GM12878 (cell line): Measurements from ENCODE around the gene ZNF394. TPM values are rescaled to one million over a fixed set of nuclear protein-coding genes. Genes with fewer than 3 reads are reported as not detected.

ENCODE experiments used
- ATAC-seq: fragments of 200-7000 bp; cut with Tn5 transposase; 3 replicates; pipeline ENCODE4 v1.9.1; 2020; ENCODE audit warnings: mild to moderate bottlenecking, moderate library complexity
- BruUV-seq: library from RNA; stranded (reverse); fragments of 400-500 nt; replicated peaks from 2 replicates; lab custom pipeline; 2021; lab: Mats Ljungman, UMichigan
- CTCF ChIA-PET: fragments of 300-600 bp; sonication (Branson Sonifier 250); formaldehyde crosslinking; extraction: SDS; loops from one replicate; lab custom pipeline; 2021; ENCODE audit warnings: inconsistent platforms; lab: Yijun Ruan, JAX
- POLR2A ChIA-PET: fragments of 350-600 bp; formaldehyde crosslinking; extraction: SDS; loops from one replicate; lab custom pipeline; 2021; ENCODE audit warnings: inconsistent platforms; lab: Charles Lee
- RAD21 ChIA-PET: fragments of 300-600 bp; sonication (Branson Sonifier 250); formaldehyde crosslinking; loops from one replicate; lab custom pipeline; 2023; ENCODE audit warnings: antibody characterized with exemption; ENCODE audit not compliant: unreplicated experiment; lab: Charles Lee
- SMC1A ChIA-PET: fragments of 300-600 bp; sonication (Branson Sonifier 250); formaldehyde crosslinking; loops from one replicate; lab custom pipeline; 2023; ENCODE audit not compliant: unreplicated experiment, uncharacterized antibody; lab: Charles Lee
- DNase-seq: peaks from one replicate; pipeline ENCODE4 v3.0.0-alpha.2; 2011; ENCODE audit warnings: low read depth, low spot score
- FAIRE-seq: peaks from 3 replicates; lab custom pipeline; 2011; peaks lifted over from hg19 to GRCh38; lab: Jason Lieb, UNC
- H2AFZ ChIP-seq: 2 replicates; pipeline ENCODE4 v1.6.0; 2011; ENCODE audit warnings: low read depth, low read length, control low read depth; ENCODE audit not compliant: control insufficient read depth
- H3K27ac ChIP-seq: 2 replicates; pipeline ENCODE4 v1.5.1; 2011; ENCODE audit warnings: control low read depth; ENCODE audit not compliant: control insufficient read depth, insufficient read depth
- H3K27me3 ChIP-seq, 2 experiments: replicated peaks in 1 of 2; 2 replicates each; pipeline versions ENCODE4 v1.6.0 to v1.6.1; 2011; ENCODE audit warnings: low read length in 1 of 2; ENCODE audit not compliant: control insufficient read depth in 2 of 2, insufficient read depth in 2 of 2
- H3K36me3 ChIP-seq, 2 experiments: 2 replicates each; pipeline ENCODE4 v1.5.1; 2011; ENCODE audit warnings: low read length in 1 of 2; ENCODE audit not compliant: control insufficient read depth in 2 of 2, insufficient read depth in 2 of 2
- H3K4me1 ChIP-seq: 2 replicates; pipeline ENCODE4 v1.6.1; 2011; ENCODE audit warnings: mild to moderate bottlenecking, low read length, moderate library complexity, mixed read lengths; ENCODE audit not compliant: control insufficient read depth, insufficient read depth
- H3K4me2 ChIP-seq: 2 replicates; pipeline ENCODE4 v1.6.0; 2011; ENCODE audit warnings: control low read depth; ENCODE audit not compliant: control insufficient read depth, insufficient read depth
- H3K4me3 ChIP-seq: fragments of 200-600 bp; sonication (generic); 2 replicates; pipeline ENCODE4 v1.5.1; 2016
- H3K79me2 ChIP-seq: 2 replicates; pipeline ENCODE4 v1.6.0; 2011; ENCODE audit warnings: low read length; ENCODE audit not compliant: control insufficient read depth, insufficient read depth
- H3K9ac ChIP-seq: 2 replicates; pipeline ENCODE4 v1.8.0; 2011; ENCODE audit warnings: low read length, control low read depth, mixed read lengths; ENCODE audit not compliant: control insufficient read depth, insufficient read depth
- H3K9me3 ChIP-seq: replicated peaks from 3 replicates; pipeline ENCODE4 v1.5.1; 2011; ENCODE audit warnings: mild to moderate bottlenecking, low read length; ENCODE audit not compliant: control insufficient read depth, insufficient read depth
- H4K20me1 ChIP-seq: 2 replicates; pipeline ENCODE4 v1.6.0; 2011; ENCODE audit not compliant: control insufficient read depth, insufficient read depth
- BHLHE40 ChIP-seq, 2 experiments: fragments of 450-650 bp in 1 of 2; IDR thresholded peaks; 2 replicates each; pipeline ENCODE4 v1.6.1; 2011 to 2017; ENCODE audit warnings: low read depth in 2 of 2, borderline replicate concordance in 1 of 2, improper control_type of control experiment in 1 of 2, low read length in 1 of 2, mild to moderate bottlenecking in 1 of 2
- MEF2B ChIP-seq: fragments of 450-650 bp; IDR thresholded peaks from 2 replicates; pipeline ENCODE4 v1.6.1; 2018; ENCODE audit warnings: mild to moderate bottlenecking, moderate library complexity; ENCODE audit not compliant: partially characterized antibody, poor library complexity, severe bottlenecking
- MXI1 ChIP-seq: fragments of 150-350 bp; IDR thresholded peaks from 2 replicates; pipeline ENCODE4 v1.6.1; 2011; ENCODE audit warnings: low read depth, mild to moderate bottlenecking, inconsistent platforms, low read length, improper control_type of control experiment
- NFIC ChIP-seq: IDR thresholded peaks from 2 replicates; pipeline ENCODE4 v1.6.1; 2012; ENCODE audit warnings: low read depth, mild to moderate bottlenecking, inconsistent platforms, low read length, moderate library complexity
- NRF1 ChIP-seq: conservative IDR thresholded peaks from 2 replicates; pipeline ENCODE4 v1.6.1; 2011; ENCODE audit warnings: mild to moderate bottlenecking, low read depth, low read length, improper control_type of control experiment
- POLR2A ChIP-seq: IDR thresholded peaks from 2 replicates; pipeline ENCODE4 v1.6.1; 2011; ENCODE audit warnings: low read depth, mild to moderate bottlenecking, low read length
- RAD21 ChIP-seq: IDR thresholded peaks from 2 replicates; pipeline ENCODE4 v1.6.1; 2011; ENCODE audit warnings: mild to moderate bottlenecking, low read depth, low read length, moderate library complexity; ENCODE audit not compliant: insufficient read depth
- TCF3 ChIP-seq: IDR thresholded peaks from 2 replicates; pipeline ENCODE4 v1.6.1; 2012; ENCODE audit warnings: low read depth, mild to moderate bottlenecking, low read length, borderline replicate concordance; ENCODE audit not compliant: insufficient read depth
- WGBS: methylation state at CpG from one replicate; pipeline ENCODE4 v1.1.6; 2016; ENCODE audit warnings: low lambda C conversion rate; ENCODE audit not compliant: insufficient replicate concordance, insufficient coverage; ENCODE audit errors: missing lambda C conversion rate; 5-methylcytosine and 5-hydroxymethylcytosine counted together
- in situ Hi-C: fragments of 300-500 bp; cut with MboI; formaldehyde crosslinking; loops from 9 replicates; pipeline ENCODE4 v1.14.3; 2018; ENCODE audit warnings: mixed read lengths
- intact Hi-C: fragments of 100-400 bp; cut with micrococcal nuclease; formaldehyde crosslinking; loops from one replicate; pipeline ENCODE4 v1.14.2; 2022; ENCODE audit not compliant: unreplicated experiment
- polyA plus RNA-seq, 11 experiments: library from polyadenylated mRNA; depleted of rRNA in 4 of 11; unstranded in 6 of 11; stranded (reverse) in 5 of 11; fragments of >200 nt; fragmentation: Nextera tagmentation in 4 of 11; fragmentation: Illumina TruSeq in 1 of 11; extraction: Ambion mirVana in 4 of 11; extraction: Trizol in 1 of 11; gene quantifications; 1 replicate in 1 of 11; 2 replicates in 10 of 11; pipeline versions ENCODE4 v1.2.1 to v1.2.3, GENCODE V29; 2011 to 2016; ENCODE audit warnings: inconsistent platforms in 2 of 11, missing spikeins in 2 of 11, low read depth in 1 of 11
- total RNA-seq, 4 experiments: library from RNA; depleted of rRNA in 3 of 4; stranded (reverse); fragments of >200 nt in 3 of 4; fragmentation: Illumina TruSeq in 1 of 4; extraction: Trizol in 1 of 4; gene quantifications; 2 replicates each; pipeline versions ENCODE4 v1.2.1 to v1.2.3, GENCODE V29; 2013 to 2021
- TF ChIP-seq, protein P1 (sequence below): fragments of 450-650 bp; IDR thresholded peaks from 2 replicates; pipeline ENCODE4 v1.6.1; 2017; ENCODE audit warnings: low read depth, mild to moderate bottlenecking, moderate library complexity
- TF ChIP-seq, protein P2 (sequence below): fragments of 450-650 bp; IDR thresholded peaks from 2 replicates; pipeline ENCODE4 v1.6.1; 2017; ENCODE audit warnings: mild to moderate bottlenecking, low read depth, inconsistent platforms; ENCODE audit not compliant: poor library complexity, severe bottlenecking

Gene ZNF394
- total and polyA plus RNA-seq, 10 of the 15 experiments (the other 5 are each of a cell fraction or from before 2014, with no cell fraction given), result 2.5 to 26.8 (median 22.7) TPM

GRCh38 chr7:99498546-99498944 is 1.5 kb downstream of the ZNF394 start:
- in situ Hi-C loops, result no loop called here
- ATAC-seq, result no peak
- ChIA-PET CTCF (interaction anchor here (0.7 to 1.1 kb wide), 2 partner anchors 11 to 200 kb away, joined by 3 to 4 read pairs; no protein-coding TSS in a partner anchor), SMC1A (interaction anchor here (0.9 to 1.4 kb wide), 2 partner anchors 8 to 9 kb away, joined by 3 read pairs; no protein-coding TSS in a partner anchor), RAD21 (interaction anchor here (1.0 kb wide), 1 partner anchor 25 kb away, joined by 3 read pairs; no protein-coding TSS in a partner anchor), POLR2A (interaction anchor here (0.6 to 1.4 kb wide), 5 partner anchors 8 to 882 kb away, joined by 3 to 4 read pairs (median 3); no protein-coding TSS in a partner anchor)
- Histone ChIP-seq H4K20me1 (no peaks in the 10 kb centered on the region), H3K36me3 (peaks cover 8 to 23% of the 10 kb centered on the region in 2 experiments), H3K9me3 (peaks cover 20% of the 10 kb centered on the region), H2AFZ (no peak overlapping the region), H3K9ac (peak overlapping the region; percentile 94), H3K4me1 (no peaks in the 10 kb centered on the region), H3K79me2 (peaks cover 50% of the 10 kb centered on the region), H3K27ac (peak overlapping the region; percentile 2; the same call in 1 of the 2 replicates), H3K27me3 (no peaks in the 10 kb centered on the region), H3K4me3 (peak overlapping the region; percentile 95), H3K4me2 (peak overlapping the region; percentile 94)
- WGBS, result 26% methylated on average over 11 of the region's 11 CpGs
- TF ChIP-seq TCF3 (no peak), POLR2A (peak; percentile 40; the same call in 1 of the 2 replicates)
- no peak for FAIRE-seq
- BruUV-seq, result no TSS peak
- no peak for DNase-seq
- intact Hi-C loops, result no loop called here

GRCh38 chr7:99497766-99498545 is 2.1 kb downstream of the ZNF394 start:
- in situ Hi-C loops (no loop called here), intact Hi-C loops (no loop called here)
- WGBS, result 2% methylated on average over 6 of the region's 6 CpGs
- DNase-seq (no peak), FAIRE-seq (no peak), ATAC-seq (no peak)
- Histone ChIP-seq H3K27ac (peak overlapping the region; percentile 58), H3K4me1 (no peaks in the 10 kb centered on the region), H3K27me3 (no peaks in the 10 kb centered on the region), H3K9me3 (peaks cover 23% of the 10 kb centered on the region), H3K36me3 (peaks cover 9 to 27% of the 10 kb centered on the region in 2 experiments), H3K4me2 (peak overlapping the region; percentile 94), H3K79me2 (peaks cover 50% of the 10 kb centered on the region), H4K20me1 (no peaks in the 10 kb centered on the region), H2AFZ (no peak overlapping the region), H3K9ac (peak overlapping the region; percentile 94; the same call in 1 of the 2 replicates), H3K4me3 (peak overlapping the region; percentile 95)
- ChIA-PET CTCF (interaction anchor here (1.1 kb wide), 1 partner anchor 11 kb away, joined by 4 read pairs; no protein-coding TSS in a partner anchor), RAD21 (interaction anchor here (1.0 kb wide), 1 partner anchor 25 kb away, joined by 3 read pairs; no protein-coding TSS in a partner anchor), SMC1A (interaction anchor here (0.9 to 1.2 kb wide), 2 partner anchors 10 to 109 kb away, joined by 3 read pairs; no protein-coding TSS in a partner anchor), POLR2A (interaction anchor here (0.6 to 1.4 kb wide), 8 partner anchors 9 to 883 kb away, joined by 3 to 5 read pairs (median 4); partner anchors contain the start of genes BUD31 and PDAP1)
- no TSS peak for BruUV-seq
- TF ChIP-seq MEF2B (peak; percentile 17), RAD21 (no peak), BHLHE40 (IDR thresholded peaks at IDR 0.05; ENCODE audit: borderline replicate concordance in 1 of 2, low read depth in 2 of 2, low read length in 1 of 2) (peak in 1 of 2 experiments; percentile 39; a peak in 1 of 4 replicates), MXI1 (no peak), NRF1 (no peak), NFIC (0 out of 2 replicates have a peak, but pooled peaks have one; percentile 22)
- TF ChIP-seq, protein P1, sequence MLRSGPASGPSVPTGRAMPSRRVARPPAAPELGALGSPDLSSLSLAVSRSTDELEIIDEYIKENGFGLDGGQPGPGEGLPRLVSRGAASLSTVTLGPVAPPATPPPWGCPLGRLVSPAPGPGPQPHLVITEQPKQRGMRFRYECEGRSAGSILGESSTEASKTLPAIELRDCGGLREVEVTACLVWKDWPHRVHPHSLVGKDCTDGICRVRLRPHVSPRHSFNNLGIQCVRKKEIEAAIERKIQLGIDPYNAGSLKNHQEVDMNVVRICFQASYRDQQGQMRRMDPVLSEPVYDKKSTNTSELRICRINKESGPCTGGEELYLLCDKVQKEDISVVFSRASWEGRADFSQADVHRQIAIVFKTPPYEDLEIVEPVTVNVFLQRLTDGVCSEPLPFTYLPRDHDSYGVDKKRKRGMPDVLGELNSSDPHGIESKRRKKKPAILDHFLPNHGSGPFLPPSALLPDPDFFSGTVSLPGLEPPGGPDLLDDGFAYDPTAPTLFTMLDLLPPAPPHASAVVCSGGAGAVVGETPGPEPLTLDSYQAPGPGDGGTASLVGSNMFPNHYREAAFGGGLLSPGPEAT, result 0 out of 2 replicates have a peak, but pooled peaks have one; percentile 34
- TF ChIP-seq, protein P2, sequence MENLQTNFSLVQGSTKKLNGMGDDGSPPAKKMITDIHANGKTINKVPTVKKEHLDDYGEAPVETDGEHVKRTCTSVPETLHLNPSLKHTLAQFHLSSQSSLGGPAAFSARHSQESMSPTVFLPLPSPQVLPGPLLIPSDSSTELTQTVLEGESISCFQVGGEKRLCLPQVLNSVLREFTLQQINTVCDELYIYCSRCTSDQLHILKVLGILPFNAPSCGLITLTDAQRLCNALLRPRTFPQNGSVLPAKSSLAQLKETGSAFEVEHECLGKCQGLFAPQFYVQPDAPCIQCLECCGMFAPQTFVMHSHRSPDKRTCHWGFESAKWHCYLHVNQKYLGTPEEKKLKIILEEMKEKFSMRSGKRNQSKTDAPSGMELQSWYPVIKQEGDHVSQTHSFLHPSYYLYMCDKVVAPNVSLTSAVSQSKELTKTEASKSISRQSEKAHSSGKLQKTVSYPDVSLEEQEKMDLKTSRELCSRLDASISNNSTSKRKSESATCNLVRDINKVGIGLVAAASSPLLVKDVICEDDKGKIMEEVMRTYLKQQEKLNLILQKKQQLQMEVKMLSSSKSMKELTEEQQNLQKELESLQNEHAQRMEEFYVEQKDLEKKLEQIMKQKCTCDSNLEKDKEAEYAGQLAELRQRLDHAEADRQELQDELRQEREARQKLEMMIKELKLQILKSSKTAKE, result peak; percentile 48
